ENCODE measurements around the gene FBF1.
"Not testable (repeated sequence)": the region's sequence is repeated elsewhere in the genome, so short reads cannot be mapped to it uniquely, and the experiment has no call there.

FBF1 gene, protein sequence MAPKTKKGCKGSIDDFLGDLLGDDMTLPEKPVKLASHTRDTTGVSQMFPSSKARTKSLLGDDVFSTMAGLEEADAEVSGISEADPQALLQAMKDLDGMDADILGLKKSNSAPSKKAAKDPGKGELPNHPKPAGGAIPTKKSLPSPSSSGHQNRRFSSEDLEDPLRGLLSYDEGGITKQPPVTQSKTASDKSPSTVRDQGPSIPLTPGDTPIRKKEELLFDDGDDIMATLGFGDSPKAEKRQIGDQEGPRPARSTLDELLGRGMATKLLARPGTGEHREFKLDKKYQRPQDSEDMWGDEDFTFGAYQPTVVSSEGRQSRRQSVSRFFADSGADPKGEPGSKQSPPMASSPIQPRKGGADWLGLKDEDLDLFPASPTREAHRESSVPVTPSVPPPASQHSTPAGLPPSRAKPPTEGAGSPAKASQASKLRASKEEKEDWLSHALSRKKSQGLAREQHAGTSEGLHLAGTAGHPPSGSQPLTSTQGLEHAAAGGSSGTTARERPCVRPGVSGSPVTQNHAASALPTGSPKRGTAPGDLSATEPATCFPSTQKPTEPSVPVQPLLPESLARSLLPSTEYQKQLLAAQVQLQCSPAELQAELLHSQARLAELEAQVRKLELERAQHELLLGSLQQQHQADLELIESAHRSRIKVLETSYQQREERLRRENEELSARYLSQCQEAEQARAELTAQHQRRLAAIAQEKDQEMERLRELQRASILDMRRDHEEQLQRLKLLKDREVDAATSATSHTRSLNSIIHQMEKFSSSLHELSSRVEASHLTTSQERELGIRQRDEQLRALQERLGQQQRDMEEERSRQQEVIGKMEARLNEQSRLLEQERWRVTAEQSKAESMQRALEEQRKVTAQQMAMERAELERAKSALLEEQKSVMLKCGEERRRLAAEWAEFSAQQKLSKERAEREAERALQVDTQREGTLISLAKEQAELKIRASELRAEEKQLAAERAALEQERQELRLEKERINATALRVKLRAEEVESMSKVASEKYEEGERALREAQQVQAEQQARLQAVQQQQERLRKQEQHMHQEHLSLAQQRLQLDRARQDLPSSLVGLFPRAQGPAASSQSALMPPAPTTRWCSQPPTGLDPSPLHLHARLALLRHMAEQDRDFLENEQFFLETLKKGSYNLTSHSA

DNA sequence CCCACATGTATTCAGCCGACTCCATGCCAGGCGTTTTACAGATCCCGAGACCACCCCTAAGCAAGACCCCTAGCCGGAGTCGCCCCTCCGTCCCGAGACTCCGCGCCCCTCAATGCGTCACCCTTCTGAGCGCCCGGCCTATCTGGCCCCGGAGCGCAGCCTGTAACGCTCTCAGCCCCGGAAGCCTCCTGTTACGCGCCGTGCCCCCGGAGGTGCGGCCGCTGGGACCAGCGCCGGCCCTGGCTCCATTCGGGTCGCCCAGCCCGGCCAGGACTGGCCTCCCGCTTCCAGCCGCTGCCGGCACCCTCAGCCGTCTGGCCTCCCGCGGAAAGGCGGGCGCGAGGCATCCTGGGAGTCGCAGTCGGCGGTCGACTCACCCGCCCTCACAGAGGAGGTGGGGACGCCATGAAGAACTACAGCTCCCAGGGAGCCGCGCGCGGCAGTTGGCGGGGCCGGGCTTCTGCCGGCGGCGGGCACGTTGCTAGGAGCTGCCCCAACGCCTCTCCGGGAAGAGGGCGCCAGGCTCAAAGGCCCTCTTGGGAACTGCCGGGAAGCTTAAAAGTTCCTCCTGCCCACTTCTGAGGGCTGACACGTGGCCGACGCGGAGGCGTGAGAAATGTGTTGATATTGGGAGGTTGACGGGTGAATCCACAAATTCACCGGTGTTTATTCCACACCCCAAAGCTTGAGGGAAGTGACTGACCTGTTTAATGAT, at the start of gene FBF1:
FBF1 (minus strand) TSS at position 316 of the 715 bp plus-strand sequence. CDS start 2,893 bp downstream, outside the sequence.
- DNase-seq (ENCODE audit: low read depth), result peak; percentile 82

DNA sequence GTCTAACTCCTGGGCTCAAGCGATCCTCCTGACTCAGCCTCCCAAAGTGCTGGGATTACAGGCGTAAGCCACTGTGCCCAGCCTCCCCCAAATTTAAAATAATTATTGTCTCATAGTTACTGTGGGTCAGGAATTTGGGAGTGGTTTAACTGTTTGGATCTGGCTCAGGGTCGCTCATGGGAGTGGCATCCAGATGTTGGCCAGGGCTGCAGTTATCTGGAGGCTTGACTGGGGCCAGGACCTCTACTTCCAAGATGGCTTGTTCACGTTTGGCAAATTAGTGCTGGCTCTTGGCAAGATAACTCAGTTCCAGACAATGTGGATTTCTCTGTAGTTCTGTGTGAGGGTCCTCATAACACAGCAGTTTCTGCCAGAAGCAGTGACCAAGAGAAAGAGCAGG, 46.2 kb upstream of the FBF1 start:
- no peak for DNase-seq (ENCODE audit: low read depth)

DNA sequence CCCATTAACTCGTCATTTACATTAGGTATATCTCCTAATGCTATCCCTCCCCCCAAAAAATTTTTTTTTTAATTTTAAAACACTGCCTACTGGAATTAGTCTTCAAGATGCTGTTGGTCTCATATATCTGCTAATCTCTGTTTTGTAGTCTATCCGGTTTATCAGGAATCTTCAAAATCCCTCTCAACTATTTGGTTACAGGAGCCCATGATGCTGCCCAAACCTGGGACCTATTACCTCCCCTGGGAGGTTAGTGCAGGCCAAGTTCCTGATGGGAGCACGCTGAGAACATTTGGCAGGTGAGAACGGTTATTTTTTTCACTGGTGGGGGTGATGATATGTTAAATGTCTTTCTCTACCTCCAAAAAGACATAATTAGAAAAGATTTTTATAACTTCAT, 45.1 kb upstream of the FBF1 start:
- DNase-seq (ENCODE audit: low read depth), result no peak

DNA sequence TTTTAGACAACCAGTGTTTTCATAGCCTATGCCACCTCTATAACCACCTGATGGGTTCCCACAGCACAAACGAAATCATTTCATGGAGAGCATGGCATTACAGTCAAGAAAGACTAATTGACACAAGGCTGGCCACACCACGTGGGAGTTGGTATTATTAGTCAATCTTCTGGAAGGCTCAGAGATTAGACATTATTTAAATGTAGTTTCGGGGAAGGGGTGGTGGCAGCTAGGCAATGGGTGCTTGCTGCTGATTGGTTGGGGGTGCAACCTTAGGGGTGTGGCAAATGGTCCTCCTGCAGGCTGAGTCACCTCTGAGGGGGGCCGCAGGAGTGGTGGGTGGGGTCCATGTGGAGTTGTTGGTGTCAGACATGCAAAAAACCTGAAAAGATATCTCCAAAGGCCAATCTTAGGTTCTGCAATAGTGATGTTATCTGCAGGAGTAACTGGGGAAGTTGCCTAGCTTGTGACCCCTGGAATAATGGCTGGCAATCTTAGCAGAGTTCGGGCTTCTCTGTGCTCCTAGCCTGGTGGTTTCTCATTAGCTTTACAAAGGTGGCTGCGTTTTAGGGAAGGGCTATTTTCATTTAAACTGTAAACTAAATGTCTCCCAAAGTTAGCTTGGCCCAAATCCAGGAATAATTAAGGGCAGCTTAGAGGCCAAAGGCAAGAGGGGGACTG, 42.8 kb upstream of the FBF1 start:
- DNase-seq (ENCODE audit: low read depth), result no peak

DNA sequence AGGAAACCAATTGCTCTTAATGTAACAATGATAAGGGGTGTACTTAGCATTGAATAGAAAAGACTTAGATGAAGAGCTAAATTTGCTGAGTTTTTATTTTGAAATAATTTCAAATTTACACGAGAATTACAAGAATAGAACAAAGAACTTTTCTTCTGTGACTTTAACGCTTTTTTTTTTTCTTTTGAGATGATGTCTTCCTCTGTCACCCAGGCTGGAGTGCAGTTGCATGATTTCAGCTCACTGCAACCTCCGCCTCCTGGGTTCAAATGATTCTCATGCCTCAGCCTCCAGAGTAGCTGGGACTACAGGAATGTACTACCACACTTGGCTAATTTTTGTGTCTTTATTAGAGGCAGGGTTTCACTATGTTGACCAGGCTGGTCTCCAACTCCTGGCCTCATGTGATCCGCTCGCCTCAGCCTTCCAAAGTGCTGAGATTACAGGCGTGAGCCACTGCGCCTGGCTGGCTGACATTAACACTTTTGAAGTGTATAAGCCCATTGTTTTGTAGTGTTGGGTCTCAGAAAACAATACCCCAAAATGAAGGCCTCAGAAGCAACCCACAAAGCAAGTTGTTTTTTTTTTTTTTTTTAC, 40.3 kb upstream of the FBF1 start:
- DNase-seq (ENCODE audit: low read depth), result no peak

DNA sequence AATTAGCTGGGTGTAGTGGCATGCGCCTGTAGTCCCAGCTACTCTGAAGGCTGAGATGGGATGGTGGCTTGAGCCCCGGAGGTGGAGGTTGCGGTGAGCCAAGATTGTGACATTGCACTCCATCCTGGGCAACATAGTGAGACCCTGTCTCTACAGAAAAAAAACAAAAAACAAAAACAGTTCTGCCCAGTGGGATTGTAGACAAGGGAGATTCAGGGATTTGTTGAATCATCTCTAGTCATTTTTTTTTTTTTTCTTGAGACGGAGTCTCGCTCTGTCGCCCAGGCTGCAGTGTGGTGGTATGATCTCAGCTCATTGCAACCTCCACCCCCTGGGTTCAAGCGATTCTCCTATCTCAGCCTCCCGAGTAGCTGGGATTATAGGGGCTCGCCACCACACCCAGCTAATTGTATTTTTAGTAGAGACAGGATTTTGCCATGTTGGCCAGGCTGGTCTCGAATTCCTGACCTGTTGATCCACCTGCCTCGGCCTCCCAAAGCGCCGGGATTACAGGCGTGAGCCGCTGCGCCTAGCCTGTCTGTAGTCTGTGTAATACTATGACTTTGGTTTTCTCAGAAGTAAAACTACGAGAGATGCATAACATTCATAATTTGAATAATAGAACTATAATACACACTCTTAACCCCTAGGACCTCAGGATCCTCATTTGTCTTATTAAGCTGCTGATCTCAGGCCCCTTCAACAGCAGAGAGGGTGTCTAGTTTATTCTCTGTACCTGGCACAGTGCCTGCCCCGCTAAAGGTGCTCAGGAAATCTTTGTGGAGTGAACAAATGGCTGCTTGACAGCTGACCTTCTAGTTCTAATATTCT, 39.6 kb upstream of the FBF1 start:
- DNase-seq (ENCODE audit: low read depth), result no peak

DNA sequence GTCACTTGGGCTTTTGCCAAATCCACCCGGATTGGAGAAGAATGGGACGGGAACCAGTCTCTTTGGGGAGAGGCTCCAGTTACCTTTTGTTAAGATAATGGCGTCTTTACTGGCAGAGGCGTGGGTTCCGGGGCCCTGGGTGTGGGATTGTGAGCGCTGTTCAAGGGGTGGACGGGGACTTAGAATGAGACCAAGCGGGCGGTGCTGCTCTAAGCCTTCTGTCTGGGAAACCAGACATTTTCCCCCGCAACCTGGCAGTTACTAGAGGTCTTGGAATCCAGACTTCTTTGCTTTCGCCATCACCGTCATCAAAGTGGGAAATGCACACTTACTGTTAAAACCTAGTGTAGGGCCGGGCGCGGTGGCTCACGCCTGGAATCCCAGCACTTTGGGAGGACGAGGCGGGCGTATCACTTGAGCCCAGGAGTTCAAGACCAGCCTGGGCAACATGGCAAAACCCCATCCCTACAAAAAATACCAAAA, 38.9 kb upstream of the FBF1 start:
- DNase-seq (ENCODE audit: low read depth), result no peak

DNA sequence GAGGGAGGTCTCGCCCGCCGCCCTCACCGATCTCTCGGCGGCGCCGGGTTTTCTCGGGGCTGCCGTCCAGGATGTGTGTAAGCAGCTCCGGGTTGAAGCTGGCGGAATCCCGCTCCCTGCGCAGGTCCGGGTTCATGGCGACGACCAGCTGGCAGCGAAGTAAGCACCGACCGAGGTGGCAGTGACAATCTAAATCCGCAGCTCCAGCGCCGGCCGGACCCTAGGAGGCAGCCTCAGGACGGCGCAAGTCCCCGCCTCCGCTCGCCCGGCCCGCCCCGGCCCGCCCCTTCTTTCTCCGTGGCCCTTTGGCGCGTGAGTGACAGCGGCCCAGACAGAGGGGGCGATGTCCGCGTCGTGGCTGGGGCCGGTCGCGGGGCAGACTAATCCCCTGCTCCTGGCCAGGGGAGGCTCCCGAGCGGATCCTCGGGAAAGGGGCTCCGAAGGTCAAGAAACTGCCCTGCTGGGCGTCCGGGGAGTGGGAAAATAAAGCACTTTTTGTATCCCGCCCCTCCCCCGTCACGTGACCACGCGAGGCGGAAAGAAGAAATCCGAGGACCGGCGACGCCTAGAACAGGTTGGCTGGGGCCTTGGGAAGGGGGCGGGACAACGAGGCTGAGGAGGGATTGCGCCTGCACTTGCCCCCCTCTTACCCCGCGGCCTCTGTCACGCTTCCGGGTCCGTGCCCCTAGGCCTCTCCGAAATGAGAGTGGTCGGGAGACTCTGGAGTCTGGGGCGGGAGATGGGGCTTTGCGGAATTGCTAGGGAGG, 38.3 kb upstream of the FBF1 start, which contains the start of the genes ACOX1 and TEN1:
ACOX1 (minus strand) TSS at position 229 of the 767 bp plus-strand sequence; CDS start at position 136, 93 bp downstream.
TEN1 (plus strand) TSS at position 303 of the 767 bp plus-strand sequence. CDS start 6,953 bp downstream, outside the sequence.
- DNase-seq (ENCODE audit: low read depth), result peak; percentile 94

DNA sequence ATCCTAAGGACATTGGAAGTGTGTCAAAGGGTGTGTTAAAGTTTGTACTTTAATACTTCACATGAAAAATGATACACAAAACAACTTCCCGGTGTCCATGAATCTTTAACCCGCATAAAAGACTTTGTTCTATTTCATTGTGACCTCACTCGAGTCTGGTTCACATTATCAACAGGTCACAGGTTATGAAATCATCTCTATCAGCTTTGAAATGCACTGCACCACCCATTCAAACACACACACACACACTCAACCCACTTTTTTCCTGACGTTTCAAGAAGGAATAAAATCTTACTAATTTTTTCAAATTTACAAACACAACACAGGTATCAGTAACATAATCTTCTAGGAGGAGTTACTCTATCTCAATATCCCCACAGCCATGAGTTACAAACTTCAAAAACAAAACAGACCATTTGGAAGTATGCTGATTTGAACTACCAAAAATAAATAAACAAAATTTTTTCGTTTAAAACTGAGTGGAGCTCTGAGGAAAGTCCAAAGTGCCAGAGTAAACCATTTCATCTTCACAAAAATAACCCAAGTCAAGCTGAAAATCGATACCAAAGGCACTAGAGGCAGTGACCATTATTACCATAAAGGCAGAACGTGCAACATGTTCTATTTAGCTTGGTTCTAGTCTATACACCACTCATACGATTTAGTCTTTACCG, 35.5 kb upstream of the FBF1 start:
- DNase-seq (ENCODE audit: low read depth), result no peak

DNA sequence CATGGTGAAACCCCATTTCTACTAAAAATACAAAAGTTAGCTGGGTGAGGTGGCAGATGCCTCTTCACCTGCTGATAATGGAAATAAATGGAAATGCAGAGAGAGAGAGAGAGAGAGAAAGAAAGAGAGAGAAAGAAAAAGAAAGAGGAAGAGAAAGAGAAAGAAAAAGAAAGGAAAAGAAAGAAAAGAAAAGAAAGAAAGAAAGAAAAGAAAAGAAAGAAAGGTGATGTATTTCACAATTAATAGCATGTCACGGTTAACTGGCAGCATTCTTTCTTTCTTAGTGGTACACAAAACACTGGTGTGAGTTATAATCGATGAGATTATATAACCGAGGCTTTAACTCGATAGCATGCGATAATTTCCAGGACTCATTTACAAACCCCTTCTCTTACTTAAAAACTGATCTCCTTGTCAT, 34.9 kb upstream of the FBF1 start:
- DNase-seq (ENCODE audit: low read depth), result no peak

DNA sequence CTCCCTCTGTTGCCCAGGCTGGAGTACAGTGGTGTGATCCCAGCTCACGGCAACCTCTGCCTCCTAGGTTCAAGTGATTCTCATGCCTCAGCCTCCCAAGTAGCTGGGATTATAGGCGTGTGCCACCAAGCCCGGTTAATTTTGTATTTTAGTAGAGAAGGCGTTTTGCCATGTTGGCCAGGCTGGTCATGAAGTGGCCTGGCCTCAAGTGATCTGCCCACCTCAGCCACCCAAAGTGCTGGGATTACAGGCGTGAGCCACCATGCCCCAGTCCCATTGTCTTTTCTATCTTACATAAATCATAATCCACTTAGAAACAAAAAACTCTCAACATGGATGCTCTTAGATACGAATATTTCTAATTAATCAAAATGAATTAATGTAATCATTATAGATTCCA, 34.3 kb upstream of the FBF1 start:
- DNase-seq (ENCODE audit: low read depth), result not testable (repeated sequence)

DNA sequence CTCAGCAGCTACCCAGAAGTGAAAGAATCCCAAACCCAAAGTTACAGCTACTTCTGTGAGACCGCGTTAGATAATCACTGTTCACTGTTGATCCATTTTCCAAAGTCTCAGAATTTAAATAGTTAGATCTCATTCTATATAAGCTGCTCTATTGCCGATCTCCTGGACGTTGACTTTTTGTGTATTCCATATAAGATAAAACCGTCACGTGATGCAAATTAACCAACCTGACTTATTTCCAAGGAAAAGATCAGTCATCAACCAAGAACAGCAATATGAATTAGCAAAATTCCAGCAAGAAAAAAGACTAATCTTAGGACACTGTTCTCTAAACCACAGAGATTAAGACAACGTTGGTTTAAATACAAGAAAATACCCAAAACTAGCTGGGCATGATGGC, 29.8 kb upstream of the FBF1 start:
- DNase-seq (ENCODE audit: low read depth), result no peak

DNA sequence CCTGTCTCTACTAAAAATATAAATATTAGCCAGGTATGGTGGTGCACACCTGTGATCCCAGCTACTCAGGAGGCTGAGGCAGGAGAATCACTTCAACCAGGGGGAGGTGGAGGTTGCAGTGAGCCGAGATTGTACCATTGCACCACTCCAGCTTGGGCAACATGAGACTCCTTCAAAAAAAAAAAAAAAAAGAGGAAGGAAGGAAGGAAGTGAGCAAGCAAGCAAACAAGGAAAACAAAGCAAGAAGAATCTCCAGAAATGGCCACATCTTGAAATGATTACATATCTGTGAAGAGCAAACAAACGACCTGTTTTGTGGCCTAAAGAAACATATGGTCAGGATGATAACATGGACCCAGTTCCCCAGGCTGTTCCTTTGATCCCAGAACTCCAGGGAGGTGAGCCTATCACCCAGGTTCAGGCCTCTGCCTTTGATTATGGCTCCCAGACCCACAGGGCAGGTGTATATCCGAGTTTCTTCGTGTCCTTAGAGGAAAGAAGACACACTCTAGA, 29.2 kb upstream of the FBF1 start:
- no peak for DNase-seq (ENCODE audit: low read depth)

DNA sequence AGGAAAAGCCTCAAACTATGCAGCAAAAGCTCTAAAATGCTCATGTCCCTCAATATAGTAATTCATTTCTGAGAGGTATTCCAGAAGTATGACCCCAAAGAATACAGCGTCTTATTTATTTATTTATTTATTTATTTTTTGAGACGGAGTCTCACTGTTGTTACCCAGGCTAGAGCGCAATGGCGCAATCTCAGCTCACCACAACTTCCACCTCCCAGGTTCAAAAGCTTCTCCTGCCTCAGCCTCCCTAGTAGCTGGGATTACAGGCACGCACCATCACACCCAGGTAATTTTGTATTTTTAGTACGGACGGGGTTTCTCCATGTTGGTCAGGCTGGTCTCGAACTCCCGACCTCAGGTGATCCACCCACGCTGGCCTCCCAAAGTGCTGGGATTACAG, 28.2 kb upstream of the FBF1 start:
- DNase-seq (ENCODE audit: low read depth), result not testable (repeated sequence)

DNA sequence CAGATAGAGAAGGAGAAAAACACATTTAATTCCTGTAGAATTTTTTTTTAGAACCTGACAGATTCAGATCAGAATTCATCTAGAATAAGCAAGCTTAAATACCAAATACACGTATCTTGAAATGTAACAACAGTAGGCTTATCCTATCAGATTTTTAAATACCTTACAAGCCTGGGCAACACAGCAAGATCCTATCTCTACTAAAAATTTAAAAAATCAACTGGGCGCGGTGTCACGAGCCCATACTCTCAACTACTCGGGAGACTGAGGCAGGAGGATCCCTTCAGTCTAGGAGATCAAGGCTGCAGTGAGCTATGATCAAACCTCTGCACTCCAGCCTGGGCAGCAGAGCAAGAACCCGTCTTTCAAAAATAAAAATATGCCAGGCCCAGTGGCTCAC, 24.6 kb upstream of the FBF1 start:
- DNase-seq (ENCODE audit: low read depth), result no peak

DNA sequence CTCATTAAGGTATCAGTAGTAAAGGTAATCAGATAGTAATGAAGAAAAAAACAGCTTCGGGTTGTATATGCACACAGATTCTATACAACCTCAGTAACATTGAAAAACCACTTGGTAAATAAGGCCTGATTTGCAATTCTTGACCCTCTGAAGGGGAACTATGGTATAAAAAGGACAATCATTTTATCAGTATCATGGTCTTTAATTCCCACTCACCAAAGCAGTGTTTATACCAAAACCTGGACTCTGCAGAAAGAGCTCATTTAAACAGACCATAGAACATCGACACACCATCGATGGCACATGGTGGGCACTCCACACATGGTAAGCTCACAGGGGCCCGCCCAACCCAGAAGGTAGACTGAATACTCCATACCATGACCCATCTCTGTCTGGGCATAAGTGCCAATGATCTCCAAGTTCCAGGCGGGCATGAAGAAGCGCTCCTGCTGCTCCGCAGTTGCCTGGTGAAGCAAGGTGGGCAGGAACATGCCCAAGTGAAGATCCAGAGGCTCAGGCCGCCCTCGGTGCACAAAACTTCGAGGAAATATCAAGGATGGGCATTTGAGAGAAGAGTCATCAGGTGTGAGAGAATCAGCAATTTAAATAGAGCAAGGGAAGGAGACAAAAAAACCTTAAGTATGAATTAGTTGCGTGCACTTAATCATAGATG, 19.1 kb upstream of the FBF1 start:
- DNase-seq (ENCODE audit: low read depth), result no peak

Data from T-helper 22 cell (primary cell).